HG02884 (cell line): ENCODE measurements around the gene ILF3.

Source experiments
- ATAC-seq: cut with Tn5 transposase; IDR thresholded peaks from one replicate; pipeline ENCODE4 v1.9.1; 2021; ENCODE audit warnings: mild to moderate bottlenecking, moderate library complexity; ENCODE audit not compliant: unreplicated experiment

Gene ILF3

GRCh38 chr19:10694706-10695307, 40.7 kb downstream of the ILF3 start:
- no peak for ATAC-seq

- no peak for ATAC-seq
These were observed 41.6 kb downstream of the ILF3 start for GRCh38 chr19:10695401-10696398.

- no peak for ATAC-seq
These were observed 45.6 kb downstream of the ILF3 start for GRCh38 chr19:10699650-10700335.

- no peak for ATAC-seq
These were observed 47.9 kb downstream of the ILF3 start for GRCh38 chr19:10701955-10702525.

GRCh38 chr19:10706990-10707389, 52.8 kb downstream of the ILF3 start:
- ATAC-seq: no peak

GRCh38 chr19:10707440-10707839, 53.3 kb downstream of the ILF3 start:
- ATAC-seq: no peak

GRCh38 chr19:10708291-10708690, 54.1 kb downstream of the ILF3 start:
- no peak for ATAC-seq

- ATAC-seq: no peak
These were observed 57.9 kb downstream of the ILF3 start for GRCh38 chr19:10712045-10712444.

GRCh38 chr19:10712754-10713153, 58.6 kb downstream of the ILF3 start:
- ATAC-seq: no peak

GRCh38 chr19:10713317-10713716, 59.2 kb downstream of the ILF3 start:
- ATAC-seq: no peak

- no peak for ATAC-seq
These were observed 62.9 kb downstream of the ILF3 start for GRCh38 chr19:10717054-10717355.

GRCh38 chr19:10717356-10718204, 63.4 kb downstream of the ILF3 start, which contains the start of gene DNM2:
DNM2 (plus strand) TSS chr19:10718079; CDS start chr19:10718243, 164 bp downstream.
- ATAC-seq: peak; percentile 79

GRCh38 chr19:10718205-10719196, 64.4 kb downstream of the ILF3 start:
- ATAC-seq: peak; percentile 5

- ATAC-seq: no peak
These were observed 65.4 kb downstream of the ILF3 start for GRCh38 chr19:10719466-10719961.

GRCh38 chr19:10720607-10721125, 66.5 kb downstream of the ILF3 start:
- ATAC-seq: no peak

GRCh38 chr19:10723591-10723990, 69.4 kb downstream of the ILF3 start:
- no peak for ATAC-seq

- no peak for ATAC-seq
These were observed 70.5 kb downstream of the ILF3 start for GRCh38 chr19:10724573-10725071.

- ATAC-seq: no peak
These were observed 71.3 kb downstream of the ILF3 start for GRCh38 chr19:10725415-10725814.

GRCh38 chr19:10726268-10726667, 72.1 kb downstream of the ILF3 start:
- ATAC-seq: no peak
